H9 (cell line): ENCODE measurements around the gene DIAPH2. TPM values are rescaled to one million over a fixed set of nuclear protein-coding genes. Genes with fewer than 3 reads are reported as not detected.

Source experiments
- DNase-seq: peaks from one replicate; pipeline ENCODE4 v3.0.0-alpha.2; 2017
- H2AFZ ChIP-seq: one replicate; pipeline ENCODE4 v1.6.1; 2013; ENCODE audit warnings: mild to moderate bottlenecking, low read length, control low read depth, moderate library complexity
- H2AK5ac ChIP-seq: 2 replicates; pipeline ENCODE4 v1.6.1; 2013; ENCODE audit warnings: low read length, control low read depth, mixed read lengths; ENCODE audit not compliant: insufficient read length
- H2BK120ac ChIP-seq: one replicate; pipeline ENCODE4 v1.6.1; 2013; ENCODE audit warnings: low read depth, mild to moderate bottlenecking, low read length, control low read depth, inconsistent platforms; ENCODE audit not compliant: poor library complexity, severe bottlenecking
- H2BK12ac ChIP-seq: 2 replicates; pipeline ENCODE4 v1.6.1; 2013; ENCODE audit warnings: low read length, control low read depth, mixed read lengths, low read depth; ENCODE audit not compliant: insufficient read length
- H2BK15ac ChIP-seq: 2 replicates; pipeline ENCODE4 v1.6.1; 2013; ENCODE audit warnings: low read depth, low read length, control low read depth
- H2BK20ac ChIP-seq: one replicate; pipeline ENCODE4 v1.6.1; 2013; ENCODE audit warnings: low read depth, mild to moderate bottlenecking, low read length, control low read depth, inconsistent platforms; ENCODE audit not compliant: poor library complexity, severe bottlenecking
- H2BK5ac ChIP-seq: 2 replicates; pipeline ENCODE4 v1.6.1; 2013; ENCODE audit warnings: low read length, control low read depth, mixed read lengths; ENCODE audit not compliant: insufficient read length
- H3K14ac ChIP-seq: 2 replicates; pipeline ENCODE4 v1.6.1; 2013; ENCODE audit warnings: low read length, control low read depth; ENCODE audit not compliant: insufficient read depth
- H3K18ac ChIP-seq: 2 replicates; pipeline ENCODE4 v1.6.1; 2013; ENCODE audit warnings: low read depth, mild to moderate bottlenecking, mixed read lengths, low read length, control low read depth; ENCODE audit not compliant: insufficient read length
- H3K23ac ChIP-seq: 2 replicates; pipeline ENCODE4 v1.6.1; 2013; ENCODE audit warnings: low read length, control low read depth, mixed read lengths, low read depth; ENCODE audit not compliant: insufficient read length
- H3K23me2 ChIP-seq: 2 replicates; pipeline ENCODE4 v1.6.1; 2013; ENCODE audit warnings: low read depth, mild to moderate bottlenecking, mixed read lengths, low read length, control low read depth; ENCODE audit not compliant: insufficient read length, poor library complexity, severe bottlenecking
- H3K27ac ChIP-seq: 2 replicates; pipeline ENCODE4 v1.5.1; 2013; ENCODE audit warnings: low read length, control low read depth, mixed read lengths, low read depth; ENCODE audit not compliant: insufficient read length
- H3K27me3 ChIP-seq: 2 replicates; pipeline ENCODE4 v1.6.1; 2013; ENCODE audit warnings: low read length, control low read depth, inconsistent platforms; ENCODE audit not compliant: insufficient read depth
- H3K4ac ChIP-seq: 2 replicates; pipeline ENCODE4 v1.6.1; 2013; ENCODE audit warnings: low read depth, mild to moderate bottlenecking, control low read depth, inconsistent platforms, low read length, moderate library complexity
- H3K4me1 ChIP-seq: 2 replicates; pipeline ENCODE4 v1.6.1; 2013; ENCODE audit warnings: low read length, control low read depth, inconsistent platforms; ENCODE audit not compliant: insufficient read depth
- H3K4me2 ChIP-seq: 2 replicates; pipeline ENCODE4 v1.6.1; 2013; ENCODE audit warnings: low read length, control low read depth, mixed read lengths; ENCODE audit not compliant: insufficient read length, insufficient read depth
- H3K56ac ChIP-seq: 2 replicates; pipeline ENCODE4 v1.6.1; 2013; ENCODE audit warnings: low read depth, mild to moderate bottlenecking, mixed read lengths, low read length, control low read depth; ENCODE audit not compliant: insufficient read length
- H3K79me1 ChIP-seq: 2 replicates; pipeline ENCODE4 v1.6.1; 2013; ENCODE audit warnings: low read depth, mild to moderate bottlenecking, moderate library complexity, low read length, control low read depth, inconsistent platforms; ENCODE audit not compliant: insufficient read depth, poor library complexity, severe bottlenecking
- H3K79me2 ChIP-seq: 2 replicates; pipeline ENCODE4 v1.6.1; 2013; ENCODE audit warnings: low read length, control low read depth, inconsistent platforms; ENCODE audit not compliant: insufficient read depth
- H3K9ac ChIP-seq: 2 replicates; pipeline ENCODE4 v1.6.1; 2013; ENCODE audit warnings: low read length, control low read depth, mixed read lengths; ENCODE audit not compliant: insufficient read length; ENCODE audit errors: extremely low read depth
- H3K9me3 ChIP-seq: one replicate; pipeline ENCODE4 v1.6.1; 2013; ENCODE audit warnings: low read depth, low read length, inconsistent platforms; ENCODE audit not compliant: control insufficient read depth
- H3T11ph ChIP-seq: one replicate; pipeline ENCODE4 v1.6.1; 2013; ENCODE audit warnings: mild to moderate bottlenecking, low read length, control low read depth, inconsistent platforms
- H4K20me1 ChIP-seq: one replicate; pipeline ENCODE4 v1.6.1; 2013; ENCODE audit not compliant: control insufficient read depth, insufficient read length, insufficient read depth
- H4K5ac ChIP-seq: 2 replicates; pipeline ENCODE4 v1.6.1; 2013; ENCODE audit warnings: low read depth, mild to moderate bottlenecking, mixed read lengths, low read length, control low read depth; ENCODE audit not compliant: insufficient read length
- H4K8ac ChIP-seq: replicated peaks from 2 replicates; pipeline ENCODE4 v1.6.1; 2013; ENCODE audit warnings: low read length, control low read depth, mixed read lengths, low read depth; ENCODE audit not compliant: insufficient read length
- H4K91ac ChIP-seq: 2 replicates; pipeline ENCODE4 v1.6.1; 2013; ENCODE audit warnings: low read depth, mild to moderate bottlenecking, moderate library complexity, mixed read lengths, low read length, control low read depth; ENCODE audit not compliant: insufficient read length
- H3K27ac Mint-ChIP-seq, 3 experiments: 2 replicates in 2 of 3; 3 replicates in 1 of 3; pipeline ENCODE4 v1.8.0; 2020 to 2021; ENCODE audit warnings: mixed read lengths in 3 of 3, mild to moderate bottlenecking in 1 of 3, moderate library complexity in 1 of 3
- H3K27me3 Mint-ChIP-seq: 2 replicates; pipeline ENCODE4 v1.8.0; 2021; ENCODE audit warnings: low read depth, mild to moderate bottlenecking, moderate library complexity, mixed read lengths
- H3K36me3 Mint-ChIP-seq, 3 experiments: 2 replicates in 2 of 3; 3 replicates in 1 of 3; pipeline ENCODE4 v1.8.0; 2020 to 2021; ENCODE audit warnings: low read depth in 3 of 3, mixed read lengths in 3 of 3; ENCODE audit not compliant: insufficient read depth in 1 of 3
- H3K4me1 Mint-ChIP-seq, 2 experiments: 2 replicates each; pipeline ENCODE4 v1.8.0; 2020; ENCODE audit warnings: mixed read lengths in 2 of 2
- H3K4me3 Mint-ChIP-seq, 2 experiments: 2 replicates in 1 of 2; 3 replicates in 1 of 2; pipeline ENCODE4 v1.8.0; 2020 to 2021; ENCODE audit warnings: mild to moderate bottlenecking in 2 of 2, mixed read lengths in 2 of 2, moderate library complexity in 1 of 2
- H3K9me3 Mint-ChIP-seq, 2 experiments: 2 replicates in 1 of 2; 3 replicates in 1 of 2; pipeline ENCODE4 v1.8.0; 2020; ENCODE audit warnings: mild to moderate bottlenecking in 2 of 2, mixed read lengths in 2 of 2, moderate library complexity in 1 of 2
- CTCF ChIP-seq: fragments of 200-600 bp; sonication (generic); conservative IDR thresholded peaks from 3 replicates; pipeline ENCODE4 v1.8.0; 2021; ENCODE audit warnings: antibody characterized with exemption, mild to moderate bottlenecking
- WGBS: extraction: QIAGEN DNeasy Blood & Tissue Kit; methylation state at CpG from one replicate; pipeline ENCODE4 v1.1.7; 2013; ENCODE audit warnings: missing lambda C conversion rate, low lambda C conversion rate, mixed read lengths; ENCODE audit not compliant: insufficient read length; ENCODE audit errors: extremely low coverage; 5-methylcytosine and 5-hydroxymethylcytosine counted together
- total RNA-seq: library from RNA; stranded (reverse); gene quantifications from 2 replicates; pipeline ENCODE4 v1.2.1, GENCODE V29; 2021

Gene DIAPH2
- total RNA-seq, 1 experiment from 2014 or later = 45.4 TPM

GRCh38 chrX:97344724-97345123 is 660.1 kb downstream of the DIAPH2 start:
- H2AFZ ChIP-seq = no peak overlapping the region
- no CpG with 5 or more reads among the region's 2 CpGs for WGBS
- H3K27me3 Mint-ChIP-seq = no peaks in the 10 kb centered on the region

More at GRCh38 chrX:97344724-97345123, 660.1 kb downstream of the DIAPH2 start:
- Histone ChIP-seq H3K9ac (no peak overlapping the region), H3K56ac (no peak overlapping the region), H2BK15ac (no peak overlapping the region), H3K4me2 (peak overlapping the region; percentile 64), H4K20me1 (no peaks in the 10 kb centered on the region), H2BK5ac (no peak overlapping the region), H3K27ac (peak overlapping the region; percentile 65), H2BK120ac (no peak overlapping the region), H3K9me3 (no peaks in the 10 kb centered on the region), H3K4me1 (peaks cover 10% of the 10 kb centered on the region; the same call in 1 of the 2 replicates), H3K23ac (no peak overlapping the region), H3T11ph (no peak overlapping the region), H2BK20ac (no peak overlapping the region), H3K79me2 (peaks cover 16% of the 10 kb centered on the region; the same call in 1 of the 2 replicates), H3K14ac (no peak overlapping the region), H4K5ac (no peak overlapping the region), H3K79me1 (peaks cover 3% of the 10 kb centered on the region), H4K8ac (no peak overlapping the region), H3K18ac (no peak overlapping the region), H2BK12ac (no peak overlapping the region), H3K27me3 (no peaks in the 10 kb centered on the region), H4K91ac (no peak overlapping the region), H3K23me2 (no peaks in the 10 kb centered on the region), H3K4ac (no peak overlapping the region), H2AK5ac (no peak overlapping the region)
- Mint-ChIP-seq H3K4me3 (peak overlapping the region; percentile 49 to 56), H3K9me3 (no peaks in the 10 kb centered on the region), H3K36me3 (peaks cover 5 to 23% (median 22%) of the 10 kb centered on the region in 3 experiments; a peak in 6 of 7 replicates), H3K4me1 (peaks cover 53 to 54% of the 10 kb centered on the region in 2 experiments), H3K27ac (peak overlapping the region; percentile 82 to 98 (median 94); a peak in 4 of 7 replicates)
- TF ChIP-seq CTCF = no peak
- no peak for DNase-seq
